NCI-H1436 (cell line): ENCODE measurements around the gene CLEC9A.

Experiments used
- DNase-seq: peaks from one replicate; lab custom pipeline; 2025; lab: John Stamatoyannopoulos, UW

CLEC9A gene

DNA sequence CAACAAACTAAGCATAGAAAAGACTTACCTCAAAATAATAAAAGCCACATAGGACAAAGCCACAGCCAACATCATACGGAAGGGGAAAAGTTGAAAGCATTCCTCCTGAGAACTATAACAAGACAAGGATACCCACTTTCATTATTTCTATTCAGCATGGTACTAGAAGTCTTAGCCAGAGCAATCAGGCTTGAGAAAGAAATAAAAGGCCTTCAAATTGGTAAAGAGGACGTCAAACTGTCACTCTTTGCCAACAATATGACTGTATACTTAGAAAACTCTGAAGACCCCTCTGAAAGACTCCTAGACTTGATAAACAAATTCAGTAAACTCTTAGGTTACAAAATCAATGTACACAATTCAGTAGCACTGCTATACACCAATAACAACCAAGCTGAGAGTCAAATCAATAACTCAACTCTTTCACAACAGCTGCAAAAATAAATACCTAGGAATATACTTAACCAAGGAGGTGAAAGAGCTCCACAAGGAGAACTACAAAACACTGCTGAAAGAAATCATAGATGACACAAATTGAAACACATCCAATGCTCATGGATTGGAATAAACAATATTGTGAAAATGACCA, 79.9 kb downstream of the CLEC9A start:
- DNase-seq, result no peak

DNA sequence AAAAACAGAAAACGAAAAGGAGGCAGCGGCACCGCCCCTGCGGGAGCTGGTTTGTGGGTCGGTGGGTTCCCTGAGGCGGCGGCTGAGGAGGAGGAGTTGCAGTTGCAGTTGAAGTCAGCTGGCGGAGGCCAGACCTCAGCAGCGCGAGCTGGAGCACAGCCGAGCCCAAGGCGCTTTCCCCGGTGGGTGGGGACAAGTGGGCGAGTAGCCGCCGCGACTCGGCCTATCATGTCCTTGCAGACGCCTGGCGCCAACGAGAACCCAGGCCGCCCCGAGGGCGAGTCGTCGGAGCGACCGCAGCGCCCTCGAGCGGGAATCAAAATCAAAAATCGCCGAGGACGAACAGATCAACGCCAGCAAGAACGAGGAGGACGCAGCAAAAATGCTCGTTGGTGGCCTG, 81.0 kb downstream of the CLEC9A start:
- DNase-seq, result no peak

DNA sequence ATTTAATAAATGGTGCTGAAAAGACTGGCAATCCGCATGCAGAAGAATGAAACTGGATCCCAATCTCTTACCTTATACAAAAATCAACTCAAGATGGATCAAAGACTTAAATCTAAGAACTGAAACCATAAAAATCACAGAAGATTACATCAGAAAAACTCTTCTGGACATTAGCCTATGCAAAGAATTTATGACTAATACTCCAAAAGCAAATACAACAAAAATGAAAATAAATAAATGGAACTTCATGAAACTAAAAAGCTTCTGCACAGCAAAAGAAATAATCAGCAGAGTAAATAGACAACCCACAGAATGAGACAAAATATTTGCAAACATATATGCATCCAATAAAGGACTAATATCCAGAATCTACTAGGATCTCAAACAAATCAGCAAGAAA, 82.6 kb downstream of the CLEC9A start:
- no peak for DNase-seq

DNA sequence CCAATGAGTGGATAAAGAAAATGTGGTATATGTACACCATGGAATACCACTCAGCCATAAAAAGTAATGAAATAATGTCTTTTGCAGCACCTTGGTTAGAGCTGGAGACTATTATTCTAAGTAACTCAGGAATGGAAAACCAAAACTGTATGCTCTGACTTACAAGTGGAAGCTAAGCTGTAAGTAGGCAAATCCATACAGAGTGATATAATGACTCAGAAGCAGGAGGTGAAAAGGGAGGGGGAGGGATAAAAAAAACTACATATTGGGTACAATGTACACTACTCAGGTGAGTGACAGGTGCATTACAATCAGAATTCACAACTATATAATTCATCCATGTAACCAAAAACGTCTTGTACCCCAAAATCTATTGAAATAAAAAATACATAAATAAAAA, 83.4 kb downstream of the CLEC9A start:
- DNase-seq, result no peak

DNA sequence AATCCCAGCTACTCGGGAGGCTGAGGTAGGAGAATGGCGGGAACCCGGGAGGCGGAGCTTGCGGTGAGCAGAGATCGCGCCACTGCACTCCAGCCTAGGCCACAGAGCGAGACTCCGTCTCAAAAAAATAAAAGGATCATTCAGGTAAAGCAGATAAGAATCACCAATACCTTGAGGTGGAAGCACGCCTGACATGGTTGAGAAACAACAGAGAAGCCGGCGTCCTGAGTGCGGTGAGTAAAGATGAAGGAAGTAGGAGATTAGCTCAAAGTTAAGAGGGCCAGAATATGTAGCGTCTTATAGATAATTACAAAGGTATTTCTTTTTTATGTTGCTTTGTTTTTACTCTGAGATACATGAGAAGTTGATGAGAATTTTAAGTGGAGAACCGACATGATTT, 84.8 kb downstream of the CLEC9A start:
- no peak for DNase-seq
